ENCODE results near the gene SNTG2.
"Not testable (repeated sequence)": the region's sequence is repeated elsewhere in the genome, so short reads cannot be mapped to it uniquely, and the experiment has no call there.

The SNTG2 gene

GRCh38 chr2:1088940-1089339 is 138.3 kb downstream of the SNTG2 start:
- no peak for DNase-seq

DNA sequence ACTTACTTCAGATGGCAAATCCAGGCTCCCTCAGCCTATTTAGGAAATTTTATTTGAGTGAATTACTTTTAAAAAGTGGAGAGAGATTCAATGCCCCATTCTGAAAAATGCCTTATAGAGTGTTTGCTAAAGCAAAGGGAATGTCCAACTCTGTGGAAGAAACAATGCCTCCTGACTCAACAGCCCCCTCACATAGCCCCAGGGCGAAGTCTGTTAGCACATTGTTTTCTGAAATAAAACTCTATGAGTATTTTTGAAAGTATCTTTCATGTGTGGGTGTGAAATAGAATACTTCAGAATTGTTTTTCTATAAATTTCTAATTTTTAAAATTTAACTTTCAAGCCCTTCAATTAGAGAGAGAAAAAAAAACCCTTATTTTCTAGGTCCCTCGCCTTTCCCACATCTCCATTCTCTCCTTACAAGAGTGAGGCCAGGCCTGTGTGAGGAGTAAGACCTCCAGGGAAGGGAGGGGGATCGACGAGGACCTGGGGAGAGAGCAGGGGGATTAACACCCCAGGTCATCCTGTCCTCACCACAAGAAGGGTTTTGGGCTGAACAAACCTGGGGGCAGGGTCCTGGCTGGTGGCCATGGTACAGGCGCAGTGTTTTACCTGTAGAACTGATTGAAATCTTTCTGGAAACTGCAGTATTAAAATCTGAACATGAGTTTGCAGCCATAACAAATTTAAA is 141.4 kb downstream of the SNTG2 start:
- no peak for DNase-seq

DNA sequence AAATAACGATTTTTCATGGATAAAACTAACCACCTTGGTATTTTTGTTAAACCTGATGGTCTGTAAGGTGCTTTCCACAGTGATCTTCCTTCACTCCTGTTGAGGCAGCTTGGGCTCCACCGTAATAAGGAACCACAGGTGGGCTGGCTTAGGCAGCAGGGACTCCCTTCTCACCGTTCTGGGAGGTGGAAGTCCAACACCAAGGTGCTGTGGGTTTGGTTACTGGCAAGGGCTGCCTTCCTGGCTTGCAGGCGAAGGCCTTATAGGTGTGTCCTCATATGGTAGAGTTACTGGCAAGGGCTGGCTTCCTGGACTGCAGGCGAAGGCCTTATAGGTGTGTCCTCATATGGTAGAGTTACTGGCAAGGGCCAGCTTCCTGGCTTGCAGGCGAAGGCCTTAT is 143.0 kb downstream of the SNTG2 start:
- DNase-seq, result not testable (repeated sequence)

- no peak for DNase-seq
Observed at GRCh38 chr2:1097101-1097500, 146.5 kb downstream of the SNTG2 start.

GRCh38 chr2:1099418-1099817 is 148.8 kb downstream of the SNTG2 start:
- DNase-seq, result no peak

DNA sequence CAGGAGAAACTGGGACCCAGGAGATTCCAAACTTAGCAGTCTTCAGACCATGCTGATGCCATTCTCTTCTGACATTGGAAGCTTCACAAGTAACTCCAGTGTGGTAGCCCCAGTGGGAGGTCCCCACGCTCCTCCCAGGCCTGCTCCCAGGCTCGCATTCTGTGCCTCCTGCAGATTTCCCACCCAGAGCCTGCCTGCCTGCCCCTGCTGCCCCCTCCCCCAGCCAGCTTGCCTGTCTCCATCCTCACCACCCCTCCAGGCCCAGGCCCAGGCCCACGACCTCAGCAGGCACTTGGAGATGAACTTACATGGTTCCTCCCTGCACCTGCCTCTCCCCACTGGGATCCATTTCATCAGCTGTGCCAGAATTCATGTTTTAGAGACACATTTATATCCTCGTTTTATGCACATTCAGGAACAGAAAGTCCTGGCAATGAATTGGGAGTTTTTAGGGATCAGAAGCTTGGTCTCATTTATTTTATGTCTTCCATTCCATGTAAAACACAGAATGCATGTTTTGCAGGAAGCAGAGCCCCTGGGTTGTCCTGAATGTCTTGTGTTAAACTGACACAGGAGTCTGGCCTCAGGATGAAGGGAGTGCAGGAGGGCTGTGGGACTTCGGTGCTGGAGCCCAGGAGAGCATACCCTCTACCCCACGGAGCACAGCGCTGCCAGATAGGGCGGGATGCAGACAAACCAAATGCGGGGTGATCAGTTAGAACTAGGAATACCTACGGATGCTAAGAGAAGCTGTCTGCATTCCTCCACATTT is 150.5 kb downstream of the SNTG2 start:
- no peak for DNase-seq

- DNase-seq, result no peak
Observed at GRCh38 chr2:1101982-1102590, 151.4 kb downstream of the SNTG2 start.

DNA sequence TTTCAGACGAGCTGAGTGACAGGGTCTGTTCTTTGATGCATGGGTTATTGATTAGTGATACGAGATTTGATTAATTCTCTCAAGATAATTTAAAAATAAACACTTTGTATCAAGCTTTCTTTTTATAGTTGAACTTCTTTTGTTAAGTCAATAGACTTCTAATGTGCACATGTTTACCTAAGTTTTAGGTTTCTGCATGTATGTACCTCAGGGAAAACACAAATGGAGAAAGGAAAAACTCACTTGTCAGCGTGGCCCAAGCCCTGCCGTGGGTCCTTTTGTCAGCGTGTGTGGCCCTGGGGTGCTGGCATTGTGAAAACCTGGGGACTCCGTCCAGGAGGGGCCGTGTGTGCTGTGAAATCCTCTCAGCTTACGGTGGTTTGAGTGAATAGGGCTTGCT is 153.7 kb downstream of the SNTG2 start:
- no peak for DNase-seq

- DNase-seq, result not testable (repeated sequence)
Observed at GRCh38 chr2:1106344-1106743, 155.7 kb downstream of the SNTG2 start.

- no peak for DNase-seq
Observed at GRCh38 chr2:1115843-1116539, 165.3 kb downstream of the SNTG2 start.

- DNase-seq, result no peak
Observed at GRCh38 chr2:1117569-1117968, 166.9 kb downstream of the SNTG2 start.

GRCh38 chr2:1125217-1125616 is 174.6 kb downstream of the SNTG2 start:
- DNase-seq, result no peak

GRCh38 chr2:1125633-1126370 is 175.2 kb downstream of the SNTG2 start:
- DNase-seq, result no peak

- DNase-seq, result no peak
Observed at GRCh38 chr2:1129982-1130381, 179.3 kb downstream of the SNTG2 start.

DNA sequence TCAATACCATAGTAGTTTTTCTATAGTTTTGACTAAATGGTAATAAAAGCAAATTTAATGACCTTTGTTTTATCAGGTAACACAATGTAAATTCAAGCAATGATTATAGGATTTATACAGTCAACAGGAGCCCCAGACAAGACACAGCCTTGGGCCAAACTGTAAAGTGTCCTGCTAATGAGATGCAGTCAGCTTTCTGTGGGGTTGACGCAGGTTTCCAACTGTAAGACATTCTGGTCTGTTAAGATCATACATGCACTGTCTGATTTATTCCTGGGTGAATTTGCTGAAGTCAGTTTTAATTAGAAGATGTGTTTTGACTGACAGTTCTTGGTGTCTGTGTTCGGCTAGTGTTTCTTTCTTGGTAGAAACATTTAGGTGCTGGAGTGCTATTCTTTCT is 180.3 kb downstream of the SNTG2 start:
- no peak for DNase-seq

GRCh38 chr2:1132328-1132969 is 181.8 kb downstream of the SNTG2 start:
- no peak for DNase-seq

- not testable (repeated sequence) for DNase-seq
Observed at GRCh38 chr2:1133896-1134295, 183.2 kb downstream of the SNTG2 start.

- no peak for DNase-seq
Observed at GRCh38 chr2:1134629-1135028, 184.0 kb downstream of the SNTG2 start.

DNA sequence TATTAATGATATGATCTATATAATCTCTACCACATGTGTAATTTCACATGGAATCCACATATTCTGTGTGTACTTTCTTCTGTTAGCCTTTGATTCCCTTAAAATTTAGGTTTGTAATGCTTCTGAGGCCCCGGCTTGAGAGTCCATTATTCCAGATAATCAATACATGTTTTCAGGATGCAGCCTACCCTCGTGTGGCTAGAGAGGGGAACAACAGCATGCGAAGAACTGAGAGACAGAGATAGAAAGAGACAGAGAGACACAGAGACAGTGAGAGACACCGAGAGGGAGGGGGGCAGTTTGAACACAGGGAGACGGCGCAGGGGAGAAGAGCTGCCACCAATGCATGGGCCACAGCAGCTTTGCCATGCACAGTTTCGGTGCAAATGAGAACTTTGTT is 185.4 kb downstream of the SNTG2 start:
- DNase-seq, result no peak

DNA sequence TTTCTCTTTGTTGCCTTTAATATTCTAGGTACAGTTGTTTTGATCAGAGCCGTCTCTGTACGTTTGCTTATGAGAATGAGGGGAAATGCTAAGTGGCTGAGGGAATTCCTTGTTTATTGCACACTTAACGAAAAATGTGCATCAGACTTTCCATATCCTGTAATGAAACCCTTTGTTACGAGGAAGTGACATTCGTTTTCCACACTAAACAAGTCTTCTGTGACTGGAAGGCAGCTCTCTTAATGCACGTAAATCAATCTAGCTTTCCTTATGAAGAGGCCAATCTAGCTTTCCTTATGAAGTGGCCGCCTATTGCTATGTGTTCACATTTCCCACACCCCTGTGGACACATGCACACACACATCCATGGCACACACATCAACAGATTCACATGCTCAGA is 186.2 kb downstream of the SNTG2 start:
- no peak for DNase-seq

DNA sequence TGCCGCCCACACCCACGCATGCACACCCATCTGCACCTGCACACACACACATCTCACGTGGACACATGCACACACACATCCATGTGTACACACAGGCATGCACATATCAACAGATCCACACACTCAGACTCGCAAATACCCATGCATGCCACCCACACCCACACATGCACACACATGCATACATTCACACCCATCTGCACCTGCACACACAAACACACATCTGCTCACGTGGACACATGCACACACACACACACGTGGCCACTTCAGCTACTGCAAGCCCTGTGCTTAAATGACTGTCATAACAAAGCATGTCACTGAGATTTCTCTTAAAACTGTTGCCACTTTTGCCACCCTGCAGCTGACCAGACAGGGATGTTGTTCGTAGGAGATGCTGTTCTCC is 186.6 kb downstream of the SNTG2 start:
- no peak for DNase-seq

Data from nucleus accumbens (tissue), 56 donors.